Measurements from ENCODE around the gene LETM1.

- TF ChIP-seq, protein P1, sequence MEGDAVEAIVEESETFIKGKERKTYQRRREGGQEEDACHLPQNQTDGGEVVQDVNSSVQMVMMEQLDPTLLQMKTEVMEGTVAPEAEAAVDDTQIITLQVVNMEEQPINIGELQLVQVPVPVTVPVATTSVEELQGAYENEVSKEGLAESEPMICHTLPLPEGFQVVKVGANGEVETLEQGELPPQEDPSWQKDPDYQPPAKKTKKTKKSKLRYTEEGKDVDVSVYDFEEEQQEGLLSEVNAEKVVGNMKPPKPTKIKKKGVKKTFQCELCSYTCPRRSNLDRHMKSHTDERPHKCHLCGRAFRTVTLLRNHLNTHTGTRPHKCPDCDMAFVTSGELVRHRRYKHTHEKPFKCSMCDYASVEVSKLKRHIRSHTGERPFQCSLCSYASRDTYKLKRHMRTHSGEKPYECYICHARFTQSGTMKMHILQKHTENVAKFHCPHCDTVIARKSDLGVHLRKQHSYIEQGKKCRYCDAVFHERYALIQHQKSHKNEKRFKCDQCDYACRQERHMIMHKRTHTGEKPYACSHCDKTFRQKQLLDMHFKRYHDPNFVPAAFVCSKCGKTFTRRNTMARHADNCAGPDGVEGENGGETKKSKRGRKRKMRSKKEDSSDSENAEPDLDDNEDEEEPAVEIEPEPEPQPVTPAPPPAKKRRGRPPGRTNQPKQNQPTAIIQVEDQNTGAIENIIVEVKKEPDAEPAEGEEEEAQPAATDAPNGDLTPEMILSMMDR (IDR thresholded peaks at IDR 0.05), result no peak
- TF ChIP-seq EZH2 (IDR thresholded peaks at IDR 0.05; ENCODE audit: borderline replicate concordance, insufficient read depth, low read depth, low read length, poor library complexity, severe bottlenecking), result no peak
These were observed 70.4 kb downstream of the LETM1 start for GRCh38 chr4:1785592-1785991.
